Measurements from ENCODE around the gene MOGAT2. TPM values are rescaled to one million over a fixed set of nuclear protein-coding genes. Genes with fewer than 3 reads are reported as not detected.

Gene MOGAT2
- total RNA-seq, 2 experiments from 2014 or later: not detected

GRCh38 chr11:75781296-75781695 lies 63.7 kb downstream of the MOGAT2 start:
- POLR2A ChIA-PET: no interaction called here
- peaks cover 27% of the 10 kb centered on the region for H3K4me1 Mint-ChIP-seq
- no peaks in the 10 kb centered on the region for H3K27me3 Mint-ChIP-seq
- H3K36me3 Mint-ChIP-seq (ENCODE audit: low read depth): no peaks in the 10 kb centered on the region
- no peak for DNase-seq
- no peaks in the 10 kb centered on the region for H3K9me3 Mint-ChIP-seq
- H3K4me3 Mint-ChIP-seq: no peak overlapping the region
- CTCF ChIA-PET: no interaction called here
- no peak overlapping the region for H3K27ac Mint-ChIP-seq

- no peak overlapping the region for H3K4me3 Mint-ChIP-seq
- H3K27me3 Mint-ChIP-seq: no peaks in the 10 kb centered on the region
- peaks cover 25% of the 10 kb centered on the region for H3K4me1 Mint-ChIP-seq
- DNase-seq: no peak
- ChIA-PET CTCF (no interaction called here), POLR2A (no interaction called here)
- H3K36me3 Mint-ChIP-seq (ENCODE audit: low read depth): no peaks in the 10 kb centered on the region
- no peak overlapping the region for H3K27ac Mint-ChIP-seq
- H3K9me3 Mint-ChIP-seq: no peaks in the 10 kb centered on the region
Measured at GRCh38 chr11:75781831-75782230, 64.2 kb downstream of the MOGAT2 start.

Other genes starting within 250 kb of the MOGAT2 start
- gene GDPD5, start 191.9 kb upstream of the MOGAT2 start, total RNA-seq: 10 to 100 TPM; 55.8 to 62.3 TPM
- gene SERPINH1, start 155.6 kb upstream of the MOGAT2 start, total RNA-seq: 10 to 100 TPM; 11.3 to 11.9 TPM
- under 1 TPM; 0.25 TPM for gene MAP6, start 48.8 kb upstream of the MOGAT2 start, total RNA-seq
- under 1 TPM; 0.77 to 0.99 TPM for gene DGAT2, start 50.9 kb downstream of the MOGAT2 start, total RNA-seq
- gene UVRAG, start 97.4 kb downstream of the MOGAT2 start, total RNA-seq: 10 to 100 TPM; 16.8 to 17.0 TPM

Measured in activated CD4-positive, alpha-beta T cell treated with anti-CD3 and anti-CD28 coated beads, Interleukin-2, amount 10 ng/mL, durations not matched to agents 7 days and 5 days (primary cell).